ENCODE results near the gene PRR35.
"Not testable (repeated sequence)": the region's sequence is repeated elsewhere in the genome, so short reads cannot be mapped to it uniquely, and the experiment has no call there.

Gene PRR35

DNA sequence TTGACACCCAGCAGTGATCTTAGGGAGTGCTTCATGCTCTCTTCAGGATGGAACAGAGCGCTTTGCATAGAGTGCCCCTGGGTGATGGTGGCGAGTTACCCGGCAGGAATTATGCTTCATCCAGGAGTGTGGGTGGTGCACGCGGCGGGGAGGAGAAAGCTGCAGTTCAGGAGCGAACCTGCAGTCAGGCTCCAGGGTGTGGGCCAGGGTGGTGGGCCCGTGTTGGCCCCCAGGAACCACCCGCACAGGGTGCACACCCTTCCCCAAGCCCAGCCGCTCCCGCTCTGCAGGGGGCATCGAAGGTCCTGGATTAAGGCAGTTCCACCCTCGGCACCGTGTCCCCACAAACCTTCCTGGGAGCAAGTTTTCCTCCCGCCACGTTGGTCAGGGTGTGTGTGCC is 33.6 kb downstream of the PRR35 start:
- H3K4me3 ChIP-seq (ENCODE audit: low read depth, low read length) = no peak overlapping the region
- no peak for TF ChIP-seq CTCF (IDR thresholded peaks at IDR 0.05; ENCODE audit: borderline replicate concordance, insufficient read depth, low read depth, low read length)

GRCh38 chr16:595094-595528 is 34.9 kb downstream of the PRR35 start:
- no peak overlapping the region for H3K4me3 ChIP-seq (ENCODE audit: low read depth, low read length)
- TF ChIP-seq CTCF (IDR thresholded peaks at IDR 0.05; ENCODE audit: borderline replicate concordance, insufficient read depth, low read depth, low read length) = no peak

DNA sequence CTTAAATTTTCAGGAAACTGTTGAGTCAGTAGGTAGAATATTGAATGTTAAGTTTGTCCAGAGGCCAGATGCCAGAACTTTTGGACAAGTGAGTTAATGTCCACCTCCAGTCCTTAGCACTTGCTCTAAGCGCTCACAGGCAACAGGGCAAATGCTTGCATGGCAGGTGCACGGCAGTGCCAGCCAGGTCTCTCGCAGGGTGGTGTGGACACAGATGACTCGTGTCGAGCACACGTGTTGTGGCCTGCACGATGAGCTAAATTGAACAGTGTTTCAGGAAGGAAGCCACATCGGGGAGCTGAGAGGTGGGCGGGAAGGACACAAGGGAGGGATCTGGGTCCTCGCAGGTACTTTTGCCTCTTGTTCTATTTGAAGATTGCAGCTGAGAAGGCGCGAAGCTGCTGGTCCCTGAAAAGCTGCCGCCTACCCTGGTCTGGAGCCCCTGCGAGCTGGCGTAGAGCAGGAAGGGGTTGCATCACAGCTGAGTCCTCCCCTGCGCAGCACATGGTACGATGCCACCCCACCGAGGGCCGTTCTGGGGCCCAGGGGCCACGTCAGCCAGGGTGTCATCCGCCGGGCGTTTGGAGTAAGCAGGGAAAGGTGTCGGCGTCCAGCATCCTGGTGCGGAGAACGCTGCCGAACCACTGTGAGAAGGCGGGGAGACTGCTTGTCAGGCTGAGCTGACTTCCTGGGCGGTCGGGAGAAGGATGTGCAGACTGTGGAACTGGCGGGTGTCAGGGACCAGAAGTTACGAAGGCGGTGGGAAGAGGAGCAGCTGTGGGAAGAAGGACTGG is 35.9 kb downstream of the PRR35 start:
- no peak for TF ChIP-seq CTCF (IDR thresholded peaks at IDR 0.05; ENCODE audit: borderline replicate concordance, insufficient read depth, low read depth, low read length)
- no peak overlapping the region for H3K4me3 ChIP-seq (ENCODE audit: low read depth, low read length)

DNA sequence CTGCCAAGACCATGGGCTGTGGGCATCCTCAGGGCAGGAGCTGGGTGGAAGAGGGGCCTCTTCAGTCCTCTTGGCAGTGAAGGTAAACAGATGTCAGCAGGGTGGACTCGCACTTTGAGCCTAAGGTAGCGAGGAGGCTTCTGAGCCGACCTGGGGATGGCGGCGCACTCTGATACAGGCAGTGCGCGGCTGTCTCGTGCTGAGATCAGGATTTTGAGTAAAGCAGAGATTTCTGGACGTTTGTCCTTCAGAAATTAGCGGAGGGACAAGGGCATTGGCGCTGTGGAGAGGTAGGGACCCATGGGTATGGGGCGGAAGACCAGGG is 36.5 kb downstream of the PRR35 start:
- H3K4me3 ChIP-seq (ENCODE audit: low read depth, low read length) = no peak overlapping the region
- TF ChIP-seq CTCF (IDR thresholded peaks at IDR 0.05; ENCODE audit: borderline replicate concordance, insufficient read depth, low read depth, low read length) = no peak

DNA sequence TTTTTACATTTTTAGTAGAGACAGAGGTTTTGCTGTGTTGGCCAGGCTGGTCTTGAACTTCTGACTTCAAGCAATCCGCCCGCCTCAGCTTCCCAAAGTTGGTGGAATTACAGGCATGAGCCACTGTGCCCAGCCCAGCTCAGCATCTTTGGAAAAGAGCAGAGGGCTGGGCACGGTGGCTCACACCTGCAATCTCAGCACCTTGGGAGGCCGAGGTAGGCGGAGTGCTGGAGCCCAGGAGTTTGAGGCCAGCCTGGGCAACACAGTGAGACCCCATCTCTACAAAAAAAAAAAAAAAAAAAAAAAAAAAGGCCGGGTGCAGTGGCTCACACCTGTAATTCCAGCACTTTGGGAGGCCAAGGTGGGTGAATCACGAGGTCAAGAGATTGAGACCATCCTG is 37.5 kb downstream of the PRR35 start:
- H3K4me3 ChIP-seq (ENCODE audit: low read depth, low read length) = not testable (repeated sequence)

DNA sequence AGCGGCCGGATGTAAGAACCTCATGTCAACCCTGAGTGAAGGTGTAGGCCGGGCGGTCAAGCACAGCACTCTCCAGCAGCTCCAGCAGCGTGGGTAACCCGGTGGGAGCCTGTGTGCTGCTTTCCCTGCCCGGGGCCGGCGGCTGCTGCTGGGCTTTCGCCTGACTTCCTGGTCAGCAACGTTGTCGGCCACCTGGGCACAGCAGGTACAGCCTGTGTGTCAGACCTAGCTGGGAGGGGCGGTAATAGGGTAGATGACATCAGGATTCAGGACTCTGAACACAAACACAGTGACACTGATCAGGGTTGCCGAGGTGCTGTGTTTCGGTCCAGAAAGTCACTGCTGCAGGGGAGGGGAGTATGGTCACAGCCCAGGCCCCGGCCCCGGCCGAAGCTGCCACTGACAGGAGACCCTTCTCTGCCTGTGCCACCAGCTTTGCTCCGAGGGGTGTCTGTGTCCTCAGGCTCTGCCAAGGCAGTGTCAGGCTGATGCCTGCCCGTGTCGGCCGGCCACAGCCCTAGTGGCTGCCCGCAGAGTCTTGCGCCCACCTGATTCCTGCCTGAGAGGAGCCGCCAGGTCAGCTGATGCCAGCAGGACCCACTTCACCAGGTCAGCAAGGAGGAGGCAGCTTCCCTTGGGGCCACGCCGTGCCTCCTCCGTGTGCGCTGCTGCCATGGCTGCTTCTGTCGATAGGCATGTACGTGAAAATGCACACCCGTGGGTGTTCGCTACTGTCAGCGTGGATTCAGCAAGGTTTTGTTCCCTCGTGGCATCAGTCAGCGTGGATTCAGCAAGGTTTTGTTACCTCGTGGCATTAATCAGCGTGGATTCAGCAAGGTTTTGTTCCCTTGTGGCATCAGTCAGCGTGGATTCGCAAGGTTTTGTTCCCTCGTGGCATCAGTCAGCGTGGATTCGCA is 38.9 kb downstream of the PRR35 start:
- no peak overlapping the region for H3K4me3 ChIP-seq (ENCODE audit: low read depth, low read length)
- TF ChIP-seq CTCF (IDR thresholded peaks at IDR 0.05; ENCODE audit: borderline replicate concordance, insufficient read depth, low read depth, low read length) = no peak

GRCh38 chr16:600781-601180 is 40.6 kb downstream of the PRR35 start:
- 0 out of 2 replicates have a peak, but pooled peaks have one; percentile 0 for TF ChIP-seq CTCF (IDR thresholded peaks at IDR 0.05; ENCODE audit: borderline replicate concordance, insufficient read depth, low read depth, low read length)
- no peak overlapping the region for H3K4me3 ChIP-seq (ENCODE audit: low read depth, low read length)

Data from GM12875 (cell line).